Measurements from ENCODE around the gene ANKH. TPM values are rescaled to one million over a fixed set of nuclear protein-coding genes. Genes with fewer than 3 reads are reported as not detected.

The ANKH gene
- total and polyA plus RNA-seq, 2 of the 13 experiments (the other 11 are each of a cell fraction or from before 2014, with no cell fraction given): 25.0 to 36.0 TPM

- Histone ChIP-seq H3K9ac (ENCODE audit: insufficient read depth, low read depth, low read length) (no peak overlapping the region), H3K79me2 (ENCODE audit: insufficient read depth, low read length) (no peaks in the 10 kb centered on the region), H3K27ac (ENCODE audit: extremely low read length, insufficient read depth, low read length) (no peak overlapping the region), H4K20me1 (ENCODE audit: insufficient read depth, low read length) (no peaks in the 10 kb centered on the region), H3K4me1 (ENCODE audit: insufficient read depth, low read length) (peaks cover 28% of the 10 kb centered on the region), H3K4me3 (replicated peaks in 1 of 3; ENCODE audit: insufficient read depth in 1 of 3, low read depth in 2 of 3, low read length in 3 of 3) (no peak overlapping the region), H3K36me3 (replicated peaks in 1 of 2; ENCODE audit: control insufficient read depth in 1 of 2, insufficient read depth in 2 of 2, low read length in 2 of 2) (peaks cover 3 to 19% of the 10 kb centered on the region in 2 experiments; a peak in 4 of 5 replicates), H2AFZ (ENCODE audit: low read length) (no peak overlapping the region), H3K9me3 (ENCODE audit: low read length) (no peaks in the 10 kb centered on the region), H3K27me3 (ENCODE audit: control insufficient read depth in 1 of 2, insufficient read depth in 2 of 2, low read length in 2 of 2) (no peaks in the 10 kb centered on the region), H3K4me2 (ENCODE audit: low read depth, low read length) (no peak overlapping the region)
- TF ChIP-seq POLR2A (IDR thresholded peaks at IDR 0.05; ENCODE audit: insufficient read depth in 1 of 2, low read depth in 2 of 2, low read length in 2 of 2): no peak
- no peak for TF ChIP-seq FOXA3 (CRISPR knock-in tag; IDR thresholded peaks at IDR 0.05)
- TF ChIP-seq ZNF605 (CRISPR knock-in tag; IDR thresholded peaks at IDR 0.05): no peak
- TF ChIP-seq PHB2 (IDR thresholded peaks at IDR 0.05; ENCODE audit: partially characterized antibody): no peak
- no peak for TF ChIP-seq FOSL2 (CRISPR knock-in tag; IDR thresholded peaks at IDR 0.05)
- TF ChIP-seq JUNB (CRISPR knock-in tag; IDR thresholded peaks at IDR 0.05; ENCODE audit: borderline replicate concordance): no peak
- TF ChIP-seq, protein P1, sequence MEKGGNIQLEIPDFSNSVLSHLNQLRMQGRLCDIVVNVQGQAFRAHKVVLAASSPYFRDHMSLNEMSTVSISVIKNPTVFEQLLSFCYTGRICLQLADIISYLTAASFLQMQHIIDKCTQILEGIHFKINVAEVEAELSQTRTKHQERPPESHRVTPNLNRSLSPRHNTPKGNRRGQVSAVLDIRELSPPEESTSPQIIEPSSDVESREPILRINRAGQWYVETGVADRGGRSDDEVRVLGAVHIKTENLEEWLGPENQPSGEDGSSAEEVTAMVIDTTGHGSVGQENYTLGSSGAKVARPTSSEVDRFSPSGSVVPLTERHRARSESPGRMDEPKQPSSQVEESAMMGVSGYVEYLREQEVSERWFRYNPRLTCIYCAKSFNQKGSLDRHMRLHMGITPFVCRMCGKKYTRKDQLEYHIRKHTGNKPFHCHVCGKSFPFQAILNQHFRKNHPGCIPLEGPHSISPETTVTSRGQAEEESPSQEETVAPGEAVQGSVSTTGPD (CRISPR knock-in tag; IDR thresholded peaks at IDR 0.05): no peak
- TF ChIP-seq TOPORS (CRISPR knock-in tag; IDR thresholded peaks at IDR 0.05): no peak
- TF ChIP-seq SCMH1 (CRISPR knock-in tag; IDR thresholded peaks at IDR 0.05; ENCODE audit: borderline replicate concordance): no peak
- TF ChIP-seq FOXM1 (CRISPR knock-in tag; IDR thresholded peaks at IDR 0.05): no peak
- DNase-seq (ENCODE audit: low spot score): no peak
- in situ Hi-C loops (cut with HindIII; ENCODE audit: extremely low pct_ligation_motif_present, low pct_unique_long_range_greater_than_20kb): no loop called here
- no peak for FAIRE-seq
- 98% methylated on average over 8 of the region's 13 CpGs for WGBS (ENCODE audit: low lambda C conversion rate)
- ATAC-seq: no peak
- intact Hi-C loops (cut with micrococcal nuclease; ENCODE audit: unreplicated experiment): no loop called here
- ChIA-PET CTCF (ENCODE audit: low intra/inter-chr PET ratio, low total read pairs) (no interaction called here), POLR2A (no interaction called here)
- BruUV-seq (replicated peaks): no TSS peak
Observed at GRCh38 chr5:14730466-14730865, 141.1 kb downstream of the ANKH start.
